Esophagus squamous epithelium (tissue), 4 donors: Measurements from ENCODE around the gene HCFC1.

Experiments used
- CTCF ChIP-seq, 6 experiments: fragments of 450-650 bp in 4 of 6; fragments of 200-600 bp in 2 of 6; sonication (generic) in 2 of 6; IDR thresholded peaks; one replicate each; pipeline ENCODE4 v1.5.1; 2016 to 2019; ENCODE audit warnings: antibody characterized with exemption in 6 of 6, mild to moderate bottlenecking in 4 of 6, moderate library complexity in 4 of 6
- POLR2A ChIP-seq, 4 donors: fragments of 450-650 bp; IDR thresholded peaks; one replicate each; pipeline ENCODE4 v1.6.1; 2017; ENCODE audit warnings: antibody characterized with exemption in 4 of 4, mild to moderate bottlenecking in 4 of 4, moderate library complexity in 3 of 4

DNA sequence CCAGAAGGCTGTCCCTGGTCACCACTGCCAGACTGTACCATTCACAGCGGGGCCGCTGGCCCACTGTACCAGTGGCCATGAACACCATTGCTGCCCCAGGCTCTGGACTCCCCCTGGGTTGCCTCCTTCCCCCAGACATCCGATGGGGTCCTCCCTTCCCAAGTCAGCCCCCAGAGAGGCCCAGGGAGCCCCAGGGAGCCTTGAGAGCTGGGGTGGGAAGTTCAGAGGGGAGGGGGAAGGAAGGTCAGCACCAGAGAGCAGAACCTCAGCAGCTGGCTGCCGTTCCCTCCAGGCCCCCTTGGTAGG is 45.1 kb downstream of the HCFC1 start:
- TF ChIP-seq CTCF (IDR thresholded peaks at IDR 0.05) (no peak), POLR2A (IDR thresholded peaks at IDR 0.05) (no peak)
